SK-N-SH treated with all-trans-retinoic acid at 6 μM for 48 hours (cell line): ENCODE results near the gene EIF5B.

Experiments used
- ARNTL ChIP-seq: fragments of 450-650 bp; formaldehyde crosslinking; IDR thresholded peaks from 2 replicates; pipeline ENCODE4 v1.5.0; 2020; ENCODE audit warnings: low read depth, mild to moderate bottlenecking, moderate library complexity, borderline replicate concordance
- BACH2 ChIP-seq: fragments of 250-450 bp; sonication (Bioruptor Pico); IDR thresholded peaks from 2 replicates; pipeline ENCODE4 v1.9.0; 2021; ENCODE audit warnings: mild to moderate bottlenecking, borderline replicate concordance
- CREB5 ChIP-seq: fragments of 250-450 bp; sonication (Bioruptor Pico); IDR thresholded peaks from 2 replicates; pipeline ENCODE4 v1.5.1; 2020; ENCODE audit warnings: low read depth, mild to moderate bottlenecking, moderate library complexity
- PATZ1 ChIP-seq: fragments of 250-450 bp; sonication (Bioruptor Pico); IDR thresholded peaks from 2 replicates; pipeline ENCODE4 v1.8.0; 2020; ENCODE audit warnings: mild to moderate bottlenecking, moderate library complexity, borderline replicate concordance
- PPARA ChIP-seq: fragments of 250-450 bp; sonication (Bioruptor Pico); IDR thresholded peaks from 2 replicates; pipeline ENCODE4 v1.5.0; 2020; ENCODE audit warnings: mild to moderate bottlenecking, borderline replicate concordance
- RARB ChIP-seq: fragments of 250-450 bp; sonication (Bioruptor Pico); IDR thresholded peaks from 2 replicates; pipeline ENCODE4 v1.8.0; 2021; ENCODE audit warnings: mild to moderate bottlenecking, moderate library complexity
- ZFP30 ChIP-seq: fragments of 450-650 bp; formaldehyde crosslinking; IDR thresholded peaks from 2 replicates; pipeline ENCODE4 v1.5.0; 2022; ENCODE audit warnings: mild to moderate bottlenecking, moderate library complexity
- ZNF70 ChIP-seq: fragments of 450-650 bp; formaldehyde crosslinking; IDR thresholded peaks from 2 replicates; pipeline ENCODE4 v1.5.0; 2020; ENCODE audit warnings: mild to moderate bottlenecking, moderate library complexity

GRCh38 chr2:99388892-99389291 is 51.7 kb downstream of the EIF5B start:
- TF ChIP-seq ZFP30, result no peak
- no peak for TF ChIP-seq ZNF70 (CRISPR knock-in tag)
- no peak for TF ChIP-seq PPARA (CRISPR knock-in tag)
- TF ChIP-seq PATZ1 (CRISPR knock-in tag), result no peak
- TF ChIP-seq CREB5 (CRISPR knock-in tag), result no peak
- TF ChIP-seq ARNTL (CRISPR knock-in tag), result no peak
- TF ChIP-seq RARB, result no peak
- TF ChIP-seq BACH2 (CRISPR knock-in tag), result no peak
